Small intestine (tissue), 7 donors: ENCODE data around the gene ACSF3. TPM values are rescaled to one million over a fixed set of nuclear protein-coding genes. Genes with fewer than 3 reads are reported as not detected.
"Not testable (repeated sequence)": the region's sequence is repeated elsewhere in the genome, so short reads cannot be mapped to it uniquely, and the experiment has no call there.

Experiments used
- DNase-seq, 2 donors: peaks; one replicate each; pipeline versions ENCODE4 v3.0.0 to v3.0.0-alpha.2; 2013
- FAIRE-seq: peaks from 2 replicates; lab custom pipeline; 2012; peaks lifted over from hg19 to GRCh38; lab: Jason Lieb, UNC
- H3K27ac ChIP-seq, 3 donors: one replicate each; pipeline ENCODE4 v1.5.1; 2013; ENCODE audit warnings: low read length in 2 of 3, mild to moderate bottlenecking in 2 of 3, control low read depth in 1 of 3, inconsistent platforms in 1 of 3, low read depth in 1 of 3, moderate library complexity in 1 of 3
- H3K27me3 ChIP-seq, 3 donors: one replicate each; pipeline ENCODE4 v1.6.1; 2013; ENCODE audit warnings: low read length in 3 of 3, inconsistent platforms in 1 of 3; ENCODE audit not compliant: control insufficient read depth in 3 of 3, insufficient read depth in 3 of 3
- H3K36me3 ChIP-seq, 3 donors: one replicate each; pipeline ENCODE4 v1.6.1; 2013; ENCODE audit warnings: low read length in 3 of 3, inconsistent platforms in 1 of 3, low read depth in 1 of 3, mild to moderate bottlenecking in 1 of 3, moderate library complexity in 1 of 3; ENCODE audit not compliant: control insufficient read depth in 3 of 3, insufficient read depth in 2 of 3
- H3K4me1 ChIP-seq, 3 donors: one replicate each; pipeline ENCODE4 v1.6.1; 2013; ENCODE audit warnings: low read length in 2 of 3, inconsistent platforms in 1 of 3, low read depth in 1 of 3, mild to moderate bottlenecking in 1 of 3, moderate library complexity in 1 of 3; ENCODE audit not compliant: control insufficient read depth in 3 of 3, insufficient read depth in 2 of 3
- H3K4me3 ChIP-seq, 3 donors: one replicate each; pipeline ENCODE4 v1.5.1; 2013; ENCODE audit warnings: low read length in 3 of 3, control low read depth in 1 of 3, inconsistent platforms in 1 of 3, low read depth in 1 of 3, mild to moderate bottlenecking in 1 of 3, moderate library complexity in 1 of 3
- H3K9me3 ChIP-seq, 2 donors: one replicate each; pipeline ENCODE4 v1.6.1; 2013; ENCODE audit warnings: low read depth in 1 of 2, low read length in 1 of 2; ENCODE audit not compliant: control insufficient read depth in 2 of 2, insufficient read depth in 1 of 2
- WGBS, 3 donors: extraction: QIAGEN DNeasy Blood & Tissue Kit; methylation state at CpG; one replicate each; pipeline ENCODE4 v1.1.7; 2013; 5-methylcytosine and 5-hydroxymethylcytosine counted together
- polyA plus RNA-seq, 4 donors: library from polyadenylated mRNA; stranded (reverse) in 3 of 4; unstranded in 1 of 4; fragments of 200-250 nt in 3 of 4; fragments of 120-200 nt in 1 of 4; gene quantifications; one replicate each; pipeline versions ENCODE4 v1.2.1 to v1.2.3, GENCODE V29; 2013
- donor health status: healthy with polysubstance abuse.
- donor health status: control.
- donor health status: control.
- donor health status: Bipolar disorder and iron deficiency.
- donor health status: healthy.

ACSF3 gene
- polyA plus RNA-seq, 4 donors, result 35.3 to 93.7 (median 58.7) TPM

DNA sequence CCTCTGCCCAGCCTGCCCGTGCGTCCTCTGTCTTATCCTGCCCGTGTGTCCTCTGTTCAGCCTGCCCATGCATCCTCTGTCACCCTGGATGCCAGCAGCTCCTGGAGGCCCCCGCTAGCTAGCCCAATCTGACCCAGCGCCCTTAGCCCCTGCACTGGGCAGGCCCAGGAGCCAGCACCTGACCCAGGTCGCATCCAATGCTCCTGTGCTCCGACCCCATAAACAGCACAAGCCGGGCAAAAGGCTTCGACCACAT lies 91.0 kb downstream of the ACSF3 start:
- DNase-seq (no peak), FAIRE-seq (no peak)
- peaks cover 0 to 13% (median 0%) of the 10 kb centered on the region in 3 donors for H3K27me3 ChIP-seq
- no peaks in the 10 kb centered on the region for H3K4me1 ChIP-seq
- no peaks in the 10 kb centered on the region for H3K36me3 ChIP-seq
- no peaks in the 10 kb centered on the region for H3K9me3 ChIP-seq
- H3K4me3 ChIP-seq, result no peak overlapping the region
- 55 to 78% (median 61%) methylated on average over 9 of the region's 9 CpGs for WGBS, 3 donors
- H3K27ac ChIP-seq, result no peak overlapping the region

DNA sequence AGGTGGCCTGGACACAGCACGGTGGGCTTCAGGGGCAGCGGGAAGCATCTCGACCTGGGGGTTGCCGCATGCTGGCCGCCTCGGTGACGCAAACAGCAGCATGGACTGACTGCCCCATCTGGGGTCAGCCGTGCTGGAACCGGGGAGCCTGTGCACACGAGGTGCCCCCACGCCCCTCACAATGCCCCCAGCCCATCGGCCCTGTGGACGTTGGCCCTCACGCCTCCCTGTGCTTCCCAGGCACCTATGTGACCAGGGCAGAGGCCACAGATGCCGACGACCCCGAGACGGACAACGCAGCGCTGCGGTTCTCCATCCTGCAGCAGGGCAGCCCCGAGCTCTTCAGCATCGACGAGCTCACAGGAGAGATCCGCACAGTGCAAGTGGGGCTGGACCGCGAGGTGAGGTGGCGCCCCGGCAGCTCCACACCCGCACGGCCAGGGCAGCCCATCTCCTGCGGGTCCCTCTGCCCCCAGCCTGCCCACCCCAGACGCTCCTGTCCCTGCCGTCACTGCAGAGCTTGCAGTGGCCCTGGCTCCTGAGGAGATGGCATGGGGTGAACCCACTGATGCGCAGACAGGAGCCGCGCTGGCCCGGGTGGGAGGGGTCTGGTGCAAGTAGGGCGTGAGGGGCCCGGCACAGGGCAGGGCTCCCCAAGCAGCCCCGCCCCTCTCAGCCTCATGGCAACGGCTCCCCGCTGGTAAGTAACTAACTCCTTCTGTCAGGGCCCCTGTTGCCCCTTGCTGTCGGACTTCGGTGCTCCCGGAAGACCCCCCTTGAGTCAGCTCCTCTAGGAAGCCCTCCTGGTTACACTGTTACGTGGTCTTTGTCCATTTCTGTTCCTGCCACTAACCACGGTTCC lies 91.5 kb downstream of the ACSF3 start:
- no peaks in the 10 kb centered on the region for H3K9me3 ChIP-seq
- WGBS, 3 donors, result 69 to 74% (median 71%) methylated on average over 41 to 48 of the region's 48 CpGs
- H3K4me3 ChIP-seq, result no peak overlapping the region
- H3K27ac ChIP-seq, result no peak overlapping the region
- DNase-seq (no peak), FAIRE-seq (no peak)
- H3K27me3 ChIP-seq, result peaks cover 0 to 13% (median 0%) of the 10 kb centered on the region in 3 donors
- H3K4me1 ChIP-seq, result no peaks in the 10 kb centered on the region
- H3K36me3 ChIP-seq, result no peaks in the 10 kb centered on the region

DNA sequence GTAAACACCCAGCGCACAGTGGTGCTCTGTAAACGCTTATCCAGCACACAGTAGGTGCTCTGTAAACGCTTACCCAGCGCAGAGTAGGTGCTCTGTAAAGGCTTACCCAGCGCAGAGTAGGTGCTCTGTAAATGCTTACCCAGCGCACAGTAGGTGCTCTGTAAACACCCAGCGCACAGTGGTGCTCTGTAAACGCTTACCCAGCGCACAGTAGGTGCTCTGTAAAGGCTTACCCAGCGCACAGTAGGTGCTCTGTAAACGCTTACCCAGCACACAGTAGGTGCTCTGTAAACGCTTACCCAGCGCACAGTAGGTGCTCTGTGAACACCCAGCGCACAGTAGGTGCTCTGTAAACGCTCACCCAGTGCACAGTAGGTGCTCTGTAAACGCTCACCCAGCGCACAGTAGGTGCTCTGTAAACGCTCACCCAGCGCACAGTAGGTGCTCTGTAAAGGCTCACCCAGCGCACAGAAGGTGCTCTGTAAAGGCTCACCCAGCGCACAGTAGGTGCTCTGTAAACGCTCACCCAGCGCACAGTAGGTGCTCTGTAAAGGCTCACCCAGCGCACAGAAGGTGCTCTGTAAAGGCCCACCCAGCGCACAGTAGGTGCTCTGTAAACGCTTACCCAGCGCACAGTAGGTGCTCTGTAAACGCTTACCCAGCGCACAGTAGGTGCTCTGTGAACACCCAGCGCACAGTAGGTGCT lies 92.4 kb downstream of the ACSF3 start:
- H3K27me3 ChIP-seq, result peaks cover 0 to 21% (median 0%) of the 10 kb centered on the region in 3 donors
- not testable (repeated sequence) for H3K9me3 ChIP-seq, FAIRE-seq, H3K36me3 ChIP-seq, H3K4me1 ChIP-seq, DNase-seq, H3K4me3 ChIP-seq, H3K27ac ChIP-seq
- WGBS, 3 donors, result 82 to 94% (median 87%) methylated on average over 25 to 30 of the region's 30 CpGs

DNA sequence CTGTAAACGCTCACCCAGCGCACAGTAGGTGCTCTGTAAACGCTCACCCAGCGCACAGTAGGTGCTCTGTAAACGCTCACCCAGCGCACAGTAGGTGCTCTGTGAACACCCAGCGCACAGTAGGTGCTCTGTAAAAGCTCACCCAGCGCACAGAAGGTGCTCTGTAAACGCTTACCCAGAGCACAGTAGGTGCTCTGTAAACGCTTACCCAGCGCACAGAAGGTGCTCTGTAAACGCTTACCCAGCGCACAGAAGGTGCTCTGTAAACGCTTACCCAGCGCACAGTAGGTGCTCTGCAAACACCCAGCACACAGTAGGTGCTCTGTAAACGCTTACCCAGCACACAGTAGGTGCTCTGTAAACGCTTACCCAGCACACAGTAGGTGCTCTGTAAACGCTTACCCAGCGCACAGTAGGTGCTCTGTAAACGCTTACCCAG lies 93.0 kb downstream of the ACSF3 start:
- not testable (repeated sequence) for H3K36me3 ChIP-seq, DNase-seq, H3K9me3 ChIP-seq, FAIRE-seq, H3K4me3 ChIP-seq, H3K27ac ChIP-seq, H3K4me1 ChIP-seq
- 80 to 91% (median 84%) methylated on average over 20 of the region's 20 CpGs for WGBS, 3 donors
- H3K27me3 ChIP-seq, result peaks cover 0 to 26% (median 0%) of the 10 kb centered on the region in 3 donors

DNA sequence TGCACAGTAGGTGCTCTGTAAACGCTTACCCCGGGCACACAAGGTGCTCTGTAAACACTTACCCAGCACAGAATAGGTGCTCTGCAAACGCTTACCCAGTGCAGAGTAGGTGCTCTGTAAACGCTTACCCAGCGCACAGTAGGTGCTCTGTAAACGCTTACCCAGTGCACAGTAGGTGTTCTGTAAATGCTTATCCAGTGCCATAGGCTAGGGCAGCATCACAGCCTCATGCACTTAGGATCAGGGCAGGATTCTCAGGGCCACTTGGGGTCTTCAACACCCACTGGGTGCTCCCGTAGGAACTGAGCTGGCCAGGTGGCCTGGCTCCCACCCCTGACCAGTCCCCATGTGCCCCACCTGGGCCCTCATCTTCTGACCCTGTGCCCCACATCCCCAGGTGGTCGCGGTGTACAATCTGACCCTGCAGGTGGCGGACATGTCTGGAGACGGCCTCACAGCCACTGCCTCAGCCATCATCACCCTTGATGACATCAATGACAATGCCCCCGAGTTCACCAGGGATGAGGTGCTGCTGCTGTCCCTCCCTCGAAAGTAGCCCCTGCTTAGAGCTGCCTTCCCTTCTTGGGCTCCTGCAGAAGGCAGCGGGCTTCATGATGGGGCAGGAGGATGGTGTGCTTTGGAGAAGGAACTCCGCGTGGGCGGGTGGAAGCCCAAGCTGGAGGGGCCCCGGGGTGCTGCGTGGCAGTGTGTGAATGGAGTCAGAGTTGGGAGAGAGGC lies 93.5 kb downstream of the ACSF3 start:
- no peak for FAIRE-seq
- H3K27me3 ChIP-seq, result peaks cover 0 to 27% (median 0%) of the 10 kb centered on the region in 3 donors

DNA sequence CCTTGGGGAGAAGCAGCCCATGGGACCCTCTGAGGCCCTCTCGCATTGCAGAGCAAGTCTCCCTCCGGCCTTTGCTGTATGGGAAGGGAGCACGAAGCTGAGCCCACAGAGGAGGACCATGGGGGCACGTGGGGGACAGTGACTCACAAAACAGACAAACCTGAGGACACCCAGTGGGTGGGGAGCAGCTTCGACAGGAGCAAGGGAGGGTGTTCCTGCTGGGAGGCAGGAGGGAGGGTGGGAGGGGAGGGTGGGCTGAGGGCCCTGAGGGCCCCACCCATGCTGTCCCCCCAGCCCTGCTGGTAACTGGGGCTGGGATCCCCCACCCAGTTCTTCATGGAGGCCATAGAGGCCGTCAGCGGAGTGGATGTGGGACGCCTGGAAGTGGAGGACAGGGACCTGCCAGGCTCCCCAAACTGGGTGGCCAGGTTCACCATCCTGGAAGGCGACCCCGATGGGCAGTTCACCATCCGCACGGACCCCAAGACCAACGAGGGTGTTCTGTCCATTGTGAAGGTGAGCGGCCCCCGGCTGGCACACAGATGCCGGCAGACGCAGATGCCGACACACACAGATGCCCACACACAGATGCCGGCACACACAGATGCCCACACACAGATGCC lies 94.2 kb downstream of the ACSF3 start:
- Histone ChIP-seq H3K4me1 (no peaks in the 10 kb centered on the region), H3K4me3 (no peak overlapping the region), H3K27me3 (peaks cover 0 to 27% (median 0%) of the 10 kb centered on the region in 3 donors), H3K27ac (no peak overlapping the region), H3K9me3 (no peaks in the 10 kb centered on the region), H3K36me3 (no peaks in the 10 kb centered on the region)
- DNase-seq (no peak), FAIRE-seq (no peak)
- WGBS, 3 donors, result 55 to 69% (median 57%) methylated on average over 18 to 19 of the region's 19 CpGs

More for the DNA sequence above, 93.5 kb downstream of the ACSF3 start:
- Histone ChIP-seq H3K4me3 (no peak overlapping the region), H3K36me3 (no peaks in the 10 kb centered on the region), H3K9me3 (no peaks in the 10 kb centered on the region), H3K27ac (no peak overlapping the region), H3K4me1 (no peaks in the 10 kb centered on the region)
- 45 to 63% (median 53%) methylated on average over 19 of the region's 19 CpGs for WGBS, 3 donors
- peak in 1 of 2 donors; percentile 52 for DNase-seq

DNA sequence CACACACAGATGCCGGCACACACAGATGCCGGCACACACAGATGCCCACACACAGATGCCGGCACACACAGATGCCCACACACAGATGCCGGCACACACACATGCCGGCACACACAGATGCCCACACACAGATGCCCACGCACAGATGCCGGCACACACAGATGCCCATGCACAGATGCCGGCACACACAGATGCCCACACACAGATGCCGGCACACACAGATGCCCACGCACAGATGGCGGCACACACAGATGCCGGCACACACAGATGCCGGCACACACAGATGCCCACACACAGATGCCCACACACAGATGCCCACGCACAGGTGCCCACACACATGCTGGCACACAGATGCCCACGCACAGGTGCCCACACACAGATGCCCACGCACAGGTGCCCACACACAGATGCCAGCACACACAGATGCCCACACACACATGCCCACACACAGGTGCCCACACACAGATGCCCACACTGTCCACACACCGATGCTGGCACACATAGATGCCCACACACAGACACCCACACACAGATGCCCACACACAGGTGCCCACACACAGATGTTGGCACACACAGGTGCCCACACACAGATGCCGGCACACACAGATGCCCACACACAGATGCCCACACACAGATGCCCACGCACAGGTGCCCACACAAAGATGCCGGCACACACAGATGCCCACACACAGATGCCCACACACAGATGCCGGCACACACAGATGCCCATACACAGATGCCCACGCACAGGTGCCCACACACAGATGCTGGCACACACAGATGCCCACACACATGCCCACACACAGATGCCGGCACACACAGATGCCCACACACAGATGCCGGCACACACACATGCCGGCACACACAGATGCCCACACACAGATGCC lies 95.1 kb downstream of the ACSF3 start:
- H3K4me1 ChIP-seq, FAIRE-seq, H3K27ac ChIP-seq, H3K36me3 ChIP-seq, DNase-seq, H3K9me3 ChIP-seq, H3K4me3 ChIP-seq: not testable (repeated sequence)
- WGBS, 3 donors, result 87 to 95% (median 88%) methylated on average over 25 of the region's 25 CpGs
- peaks cover 0 to 26% (median 0%) of the 10 kb centered on the region in 3 donors for H3K27me3 ChIP-seq
